PC-9 (cell line): ENCODE data around the gene TPI1. TPM values are rescaled to one million over a fixed set of nuclear protein-coding genes. Genes with fewer than 3 reads are reported as not detected.
"Not testable (repeated sequence)": the region's sequence is repeated elsewhere in the genome, so short reads cannot be mapped to it uniquely, and the experiment has no call there.

Source experiments
- BruUV-seq: library from RNA; stranded (reverse); fragments of 400-500 nt; replicated peaks from 2 replicates; lab custom pipeline; 2021; lab: Mats Ljungman, UMichigan
- CTCF ChIA-PET: fragments of 300-600 bp; sonication (Branson Sonifier 250); formaldehyde crosslinking; loops from one replicate; lab custom pipeline; 2022; ENCODE audit warnings: antibody characterized with exemption; lab: Charles Lee
- POLR2A ChIA-PET: fragments of 300-600 bp; sonication (Branson Sonifier 250); formaldehyde crosslinking; loops from one replicate; lab custom pipeline; 2022; ENCODE audit warnings: antibody characterized with exemption; ENCODE audit not compliant: unreplicated experiment; lab: Charles Lee
- DNase-seq, 2 experiments: peaks; one replicate each; pipeline versions ENCODE4 v3.0.0 to v3.0.0-alpha.2; 2015 to 2022; ENCODE audit warnings: mixed read lengths in 1 of 2
- H2AFZ ChIP-seq: fragments of 200-600 bp; sonication (generic); 2 replicates; pipeline ENCODE4 v1.8.1; 2017; ENCODE audit warnings: antibody characterized with exemption
- H3F3A ChIP-seq: fragments of 200-600 bp; sonication (generic); 2 replicates; pipeline ENCODE4 v1.8.1; 2017; ENCODE audit warnings: antibody characterized with exemption, mild to moderate bottlenecking, low read depth; ENCODE audit not compliant: insufficient read depth
- H3K27ac ChIP-seq: fragments of 200-600 bp; sonication (generic); 2 replicates; pipeline ENCODE4 v1.6.1; 2016; ENCODE audit warnings: mixed run types
- H3K27me3 ChIP-seq: fragments of 200-600 bp; sonication (generic); 2 replicates; pipeline ENCODE4 v1.6.1; 2016; ENCODE audit warnings: low read depth, mixed run types; ENCODE audit not compliant: insufficient read depth
- H3K36me3 ChIP-seq: fragments of 200-600 bp; sonication (generic); 2 replicates; pipeline ENCODE4 v1.6.1; 2016; ENCODE audit warnings: low read depth, mixed run types
- H3K4me1 ChIP-seq: fragments of 200-600 bp; sonication (generic); replicated peaks from 2 replicates; pipeline ENCODE4 v1.6.1; 2016; ENCODE audit warnings: mixed run types; ENCODE audit not compliant: insufficient read depth
- H3K4me2 ChIP-seq: fragments of 200-600 bp; sonication (generic); 2 replicates; pipeline ENCODE4 v1.6.1; 2017; ENCODE audit warnings: mixed run types
- H3K4me3 ChIP-seq: fragments of 200-600 bp; sonication (generic); 2 replicates; pipeline ENCODE4 v1.6.1; 2016; ENCODE audit warnings: mixed run types
- H3K79me2 ChIP-seq: fragments of 200-600 bp; sonication (generic); 2 replicates; pipeline ENCODE4 v1.6.1; 2017; ENCODE audit warnings: low read depth, mixed run types
- H3K9me2 ChIP-seq: fragments of 200-600 bp; sonication (generic); 2 replicates; pipeline ENCODE4 v1.8.1; 2017; ENCODE audit warnings: mild to moderate bottlenecking; ENCODE audit not compliant: insufficient read depth
- H3K9me3 ChIP-seq: fragments of 200-600 bp; sonication (generic); 2 replicates; pipeline ENCODE4 v1.8.1; 2016; ENCODE audit warnings: low read depth; ENCODE audit not compliant: insufficient read depth
- H4K20me1 ChIP-seq: fragments of 200-600 bp; sonication (generic); 2 replicates; pipeline ENCODE4 v1.8.1; 2017; ENCODE audit not compliant: insufficient read depth
- EZH2 ChIP-seq: fragments of 200-600 bp; sonication (generic); IDR thresholded peaks from 2 replicates; pipeline ENCODE4 v1.8.0; 2017; ENCODE audit warnings: antibody characterized with exemption, low read depth
- intact Hi-C: fragments of 100-400 bp; cut with micrococcal nuclease; formaldehyde crosslinking; loops from one replicate; pipeline ENCODE4 v1.10.0; 2022; ENCODE audit not compliant: unreplicated experiment
- total RNA-seq: library from RNA; stranded (reverse); gene quantifications from 2 replicates; pipeline ENCODE4 v1.2.3, GENCODE V29; 2021
- TF ChIP-seq, protein P1 (sequence below): fragments of 200-600 bp; sonication (generic); conservative IDR thresholded peaks from 2 replicates; pipeline ENCODE4 v1.6.1; 2017; ENCODE audit warnings: mixed run types, antibody characterized with exemption, mild to moderate bottlenecking, moderate library complexity

The TPI1 gene
- total RNA-seq, 1 experiment from 2014 or later, result 1,199 TPM

DNA sequence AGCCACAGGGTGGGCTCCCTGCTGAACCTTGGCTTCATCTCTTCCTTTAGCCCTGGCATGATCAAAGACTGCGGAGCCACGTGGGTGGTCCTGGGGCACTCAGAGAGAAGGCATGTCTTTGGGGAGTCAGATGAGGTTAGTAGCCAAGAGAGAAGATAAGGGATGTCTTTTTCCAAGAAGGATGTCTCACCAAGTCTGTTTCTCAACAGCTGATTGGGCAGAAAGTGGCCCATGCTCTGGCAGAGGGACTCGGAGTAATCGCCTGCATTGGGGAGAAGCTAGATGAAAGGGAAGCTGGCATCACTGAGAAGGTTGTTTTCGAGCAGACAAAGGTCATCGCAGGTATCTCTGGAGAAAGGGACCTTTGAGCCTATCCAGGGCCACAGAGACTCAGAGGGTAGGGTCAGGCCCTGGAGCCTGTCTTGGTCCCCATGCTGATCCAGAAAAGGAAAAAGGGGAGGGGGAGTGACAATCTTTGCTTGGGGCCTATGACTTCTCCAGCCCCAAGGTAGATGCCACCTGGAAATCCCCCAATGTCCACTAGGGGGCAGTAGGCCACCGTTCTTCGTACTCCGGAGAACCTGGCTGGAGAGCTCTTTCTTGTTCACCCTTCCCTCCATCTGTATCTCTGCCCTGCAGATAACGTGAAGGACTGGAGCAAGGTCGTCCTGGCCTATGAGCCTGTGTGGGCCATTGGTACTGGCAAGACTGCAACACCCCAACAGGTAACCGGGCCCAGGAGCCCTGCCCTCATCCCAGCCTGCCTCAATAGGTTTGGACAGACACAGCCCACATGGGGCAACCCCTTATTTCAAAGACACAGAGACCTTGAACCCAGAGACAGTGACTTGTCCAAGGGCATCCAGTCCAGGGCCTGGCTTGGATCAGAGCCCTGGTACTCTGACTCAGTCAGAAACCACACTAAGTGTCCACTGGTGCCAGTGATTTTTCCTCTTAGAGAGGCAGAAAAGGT lies 2.0 kb downstream of the TPI1 start:
- Histone ChIP-seq H3F3A (peaks cover 80% of the 10 kb centered on the region), H4K20me1 (peaks cover 41% of the 10 kb centered on the region), H3K36me3 (peaks cover 15% of the 10 kb centered on the region), H3K9me2 (no peaks in the 10 kb centered on the region), H3K27me3 (no peaks in the 10 kb centered on the region), H3K4me3 (peak overlapping the region; percentile 97), H3K9me3 (no peaks in the 10 kb centered on the region), H2AFZ (no peak overlapping the region), H3K4me2 (peak overlapping the region; percentile 79), H3K79me2 (peaks cover 39% of the 10 kb centered on the region), H3K4me1 (peaks cover 40% of the 10 kb centered on the region), H3K27ac (no peak overlapping the region)
- peak; percentile 71 to 89 for DNase-seq
- POLR2A ChIA-PET, result interaction anchor here (0.5 to 1.0 kb wide), 12 partner anchors 17 to 1060 kb away, joined by 3 to 20 read pairs (median 4); partner anchors contain the start of genes C12orf57, CDCA3, RNU7-1 and USP5
- CTCF ChIA-PET, result interaction anchor here (0.5 to 1.9 kb wide), 18 partner anchors 16 to 567 kb away, joined by 3 to 21 read pairs (median 5); partner anchors contain the start of genes C12orf57, MLF2 and RNU7-1
- no peak for TF ChIP-seq EZH2
- TF ChIP-seq, protein P1, sequence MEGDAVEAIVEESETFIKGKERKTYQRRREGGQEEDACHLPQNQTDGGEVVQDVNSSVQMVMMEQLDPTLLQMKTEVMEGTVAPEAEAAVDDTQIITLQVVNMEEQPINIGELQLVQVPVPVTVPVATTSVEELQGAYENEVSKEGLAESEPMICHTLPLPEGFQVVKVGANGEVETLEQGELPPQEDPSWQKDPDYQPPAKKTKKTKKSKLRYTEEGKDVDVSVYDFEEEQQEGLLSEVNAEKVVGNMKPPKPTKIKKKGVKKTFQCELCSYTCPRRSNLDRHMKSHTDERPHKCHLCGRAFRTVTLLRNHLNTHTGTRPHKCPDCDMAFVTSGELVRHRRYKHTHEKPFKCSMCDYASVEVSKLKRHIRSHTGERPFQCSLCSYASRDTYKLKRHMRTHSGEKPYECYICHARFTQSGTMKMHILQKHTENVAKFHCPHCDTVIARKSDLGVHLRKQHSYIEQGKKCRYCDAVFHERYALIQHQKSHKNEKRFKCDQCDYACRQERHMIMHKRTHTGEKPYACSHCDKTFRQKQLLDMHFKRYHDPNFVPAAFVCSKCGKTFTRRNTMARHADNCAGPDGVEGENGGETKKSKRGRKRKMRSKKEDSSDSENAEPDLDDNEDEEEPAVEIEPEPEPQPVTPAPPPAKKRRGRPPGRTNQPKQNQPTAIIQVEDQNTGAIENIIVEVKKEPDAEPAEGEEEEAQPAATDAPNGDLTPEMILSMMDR, result peak; percentile 96
- intact Hi-C loops, result loop anchor here (1.0 to 5.0 kb wide), 7 partner anchors 69 to 319 kb away; partner anchors contain the start of genes C1R, C1RL and LPCAT3
- TSS peak; percentile 27 for BruUV-seq

DNA sequence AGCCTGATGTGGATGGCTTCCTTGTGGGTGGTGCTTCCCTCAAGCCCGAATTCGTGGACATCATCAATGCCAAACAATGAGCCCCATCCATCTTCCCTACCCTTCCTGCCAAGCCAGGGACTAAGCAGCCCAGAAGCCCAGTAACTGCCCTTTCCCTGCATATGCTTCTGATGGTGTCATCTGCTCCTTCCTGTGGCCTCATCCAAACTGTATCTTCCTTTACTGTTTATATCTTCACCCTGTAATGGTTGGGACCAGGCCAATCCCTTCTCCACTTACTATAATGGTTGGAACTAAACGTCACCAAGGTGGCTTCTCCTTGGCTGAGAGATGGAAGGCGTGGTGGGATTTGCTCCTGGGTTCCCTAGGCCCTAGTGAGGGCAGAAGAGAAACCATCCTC lies 3.0 kb downstream of the TPI1 start:
- H3K9me3 ChIP-seq, H3K4me2 ChIP-seq, POLR2A ChIA-PET, H3K4me3 ChIP-seq, DNase-seq, BruUV-seq, H2AFZ ChIP-seq, H3K9me2 ChIP-seq, H3K27ac ChIP-seq, H3K27me3 ChIP-seq: not testable (repeated sequence)
- CTCF ChIA-PET, result interaction anchor here (0.6 to 1.9 kb wide), 3 partner anchors 57 to 91 kb away, joined by 3 to 21 read pairs (median 4); partner anchors contain the start of genes C12orf57 and RNU7-1
- H3K79me2 ChIP-seq, result peaks cover 39% of the 10 kb centered on the region
- intact Hi-C loops, result loop anchor here (5.0 kb wide), 1 partner anchor 222 kb away; the partner anchor contains the start of gene C1R
- H3K36me3 ChIP-seq, result peaks cover 12% of the 10 kb centered on the region; the same call in 1 of the 2 replicates
- H3F3A ChIP-seq, result peaks cover 78% of the 10 kb centered on the region
- peaks cover 41% of the 10 kb centered on the region for H4K20me1 ChIP-seq
- peaks cover 41% of the 10 kb centered on the region for H3K4me1 ChIP-seq

DNA sequence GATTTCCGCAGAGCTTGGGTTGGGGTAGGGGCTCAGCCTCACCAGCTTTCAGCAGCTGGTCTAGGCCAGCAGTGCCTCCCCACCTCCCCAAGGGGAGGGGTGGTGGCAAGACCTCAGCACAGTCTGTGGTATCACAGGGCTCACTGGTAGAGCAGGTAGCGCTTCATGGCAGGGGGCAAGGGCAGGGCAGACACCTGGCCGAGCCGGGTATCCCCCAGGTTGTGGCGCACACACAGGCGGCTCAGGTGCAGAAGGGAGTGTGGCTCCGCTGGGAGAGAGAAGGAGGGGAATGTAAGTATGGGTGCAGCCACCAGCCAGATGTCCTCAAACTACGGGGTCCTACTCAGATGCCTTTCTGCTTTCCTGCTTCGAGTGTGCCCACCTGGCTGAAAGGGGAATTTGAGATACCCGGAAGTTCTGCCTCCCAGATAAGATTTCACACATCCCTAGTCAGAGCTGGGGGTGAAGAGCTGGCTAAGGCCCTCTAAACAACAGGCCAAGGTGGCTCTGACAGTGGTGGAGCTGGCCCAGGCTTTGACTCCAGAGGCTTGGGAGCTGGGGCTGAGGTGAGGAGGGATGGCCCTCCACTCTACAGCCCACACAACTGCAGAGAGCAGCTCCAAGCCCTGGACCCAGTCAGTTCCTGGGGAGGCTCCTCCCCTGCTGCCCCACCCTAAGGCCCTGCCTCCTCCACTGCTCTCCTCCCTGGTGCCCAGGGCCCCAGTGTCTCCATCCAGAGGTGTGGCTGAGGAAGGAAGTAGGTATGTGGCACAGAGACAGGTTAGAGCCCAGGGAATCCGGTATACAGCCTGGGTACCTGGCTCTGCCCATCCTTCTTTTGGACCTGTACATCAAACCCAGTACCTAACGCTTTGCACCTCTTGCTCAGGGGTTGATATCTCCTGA lies 4.0 kb downstream of the TPI1 start:
- peaks cover 41% of the 10 kb centered on the region for H4K20me1 ChIP-seq
- no TSS peak for BruUV-seq
- intact Hi-C loops, result loop anchor here (1.0 to 5.0 kb wide), 2 partner anchors 75 to 221 kb away; partner anchors contain the start of gene C1R

More for the DNA sequence above, 4.0 kb downstream of the TPI1 start:
- DNase-seq, result peak; percentile 79 to 82
- CTCF ChIA-PET, result interaction anchor here (0.9 to 2.6 kb wide), 3 partner anchors 54 to 237 kb away, joined by 3 to 11 read pairs (median 4); no protein-coding TSS in a partner anchor
- Histone ChIP-seq H2AFZ (no peak overlapping the region), H3K27ac (no peak overlapping the region), H3F3A (peaks cover 71% of the 10 kb centered on the region), H3K4me1 (peaks cover 41% of the 10 kb centered on the region), H3K9me3 (no peaks in the 10 kb centered on the region), H3K36me3 (peaks cover 12% of the 10 kb centered on the region; the same call in 1 of the 2 replicates), H3K4me3 (peak overlapping the region; percentile 84), H3K4me2 (peak overlapping the region; percentile 96), H3K27me3 (no peaks in the 10 kb centered on the region), H3K79me2 (peaks cover 39% of the 10 kb centered on the region), H3K9me2 (no peaks in the 10 kb centered on the region)
- POLR2A ChIA-PET, result interaction anchor here (0.6 to 2.8 kb wide), 4 partner anchors 20 to 1590 kb away, joined by 3 to 20 read pairs (median 10); partner anchors contain the start of genes C12orf57 and RNU7-1
- TF ChIP-seq, protein P1, result no peak
- no peak for TF ChIP-seq EZH2
